Thyroid gland (tissue), 4 donors: ENCODE data around the gene DICER1. TPM values are rescaled to one million over a fixed set of nuclear protein-coding genes. Genes with fewer than 3 reads are reported as not detected.
A peak's percentile ranks its signal among the peaks of the same experiment; 100 is the strongest.

Experiments used
- DNase-seq, 2 donors: peaks; one replicate each; pipeline ENCODE4 v3.0.0-alpha.2; 2019
- H3K27ac ChIP-seq, 3 donors: fragments of 200-600 bp; sonication (generic); 1 replicate in 2 of 3; 2 replicates in 1 of 3; pipeline ENCODE4 v1.5.1; 2016 to 2019; ENCODE audit warnings: mild to moderate bottlenecking in 1 of 3, moderate library complexity in 1 of 3
- H3K27me3 ChIP-seq: fragments of 200-600 bp; sonication (generic); one replicate; pipeline ENCODE4 v1.5.1; 2019
- H3K36me3 ChIP-seq, 2 donors: fragments of 200-600 bp; sonication (generic); one replicate each; pipeline ENCODE4 v1.5.1; 2016 to 2019
- H3K4me1 ChIP-seq, 2 donors: fragments of 200-600 bp; sonication (generic); one replicate each; pipeline ENCODE4 v1.5.1; 2017 to 2019
- H3K4me3 ChIP-seq, 3 donors: fragments of 200-600 bp; sonication (generic); replicated peaks in 1 of 3; 1 replicate in 2 of 3; 2 replicates in 1 of 3; pipeline ENCODE4 v1.5.1; 2016; ENCODE audit warnings: mild to moderate bottlenecking in 1 of 3
- H3K9me3 ChIP-seq: fragments of 200-600 bp; sonication (generic); one replicate; pipeline ENCODE4 v1.5.1; 2017
- CTCF ChIP-seq, 6 experiments: fragments of 200-600 bp in 3 of 6; fragments of 450-650 bp in 3 of 6; sonication (generic) in 3 of 6; IDR thresholded peaks; one replicate each; pipeline ENCODE4 v1.5.1; 2016 to 2019; ENCODE audit warnings: antibody characterized with exemption in 6 of 6, mild to moderate bottlenecking in 2 of 6, inconsistent platforms in 1 of 6, moderate library complexity in 1 of 6
- POLR2A ChIP-seq, 2 donors: fragments of 450-650 bp; IDR thresholded peaks; one replicate each; pipeline ENCODE4 v1.6.1; 2017; ENCODE audit warnings: antibody characterized with exemption in 2 of 2, mild to moderate bottlenecking in 2 of 2, moderate library complexity in 1 of 2
- WGBS, 2 donors: methylation state at CpG; one replicate each; pipeline ENCODE4 v1.1.5; 2017; 5-methylcytosine and 5-hydroxymethylcytosine counted together
- intact Hi-C: fragments of 100-400 bp; cut with DNase I; formaldehyde crosslinking; loops from one replicate; pipeline ENCODE4 v1.15.1; 2023
- total RNA-seq, 4 donors: library from RNA; depleted of rRNA; stranded (reverse); fragments of >200 nt; gene quantifications; one replicate each; pipeline ENCODE4 v1.2.3, GENCODE V29; 2016

The DICER1 gene
- total RNA-seq, 4 donors from 2014 or later = 66.5 to 96.8 (median 78.8) TPM

DNA sequence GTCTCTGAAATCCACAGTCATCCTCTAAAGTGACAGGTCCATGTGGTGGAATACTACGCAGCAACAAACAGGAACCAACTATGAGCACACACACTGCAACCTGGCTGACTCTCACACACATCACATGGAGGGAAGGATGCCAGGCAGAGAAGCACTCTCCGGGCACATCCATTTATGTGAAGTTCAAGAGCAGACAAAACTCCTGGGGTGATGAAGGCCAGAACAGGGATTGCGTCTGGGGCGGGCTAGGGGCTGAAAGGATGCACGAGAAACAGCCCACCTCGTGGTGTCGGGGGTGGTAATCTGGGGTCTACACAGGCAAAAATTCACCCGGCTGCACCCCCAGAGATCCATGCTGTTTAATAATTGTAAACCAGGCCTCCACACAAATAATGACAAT lies 100.2 kb downstream of the DICER1 start:
- Histone ChIP-seq H3K36me3 (no peaks in the 10 kb centered on the region), H3K4me1 (peaks cover 0 to 10% of the 10 kb centered on the region in 2 donors), H3K9me3 (no peaks in the 10 kb centered on the region), H3K27ac (peak overlapping the region; percentile 36 to 70 (median 55)), H3K4me3 (no peak overlapping the region), H3K27me3 (no peaks in the 10 kb centered on the region)
- TF ChIP-seq CTCF (IDR thresholded peaks at IDR 0.05) (no peak), POLR2A (IDR thresholded peaks at IDR 0.05) (no peak)
- no peak for DNase-seq
- 75 to 83% methylated on average over 8 of the region's 8 CpGs for WGBS, 2 donors
- intact Hi-C loops = no loop called here

DNA sequence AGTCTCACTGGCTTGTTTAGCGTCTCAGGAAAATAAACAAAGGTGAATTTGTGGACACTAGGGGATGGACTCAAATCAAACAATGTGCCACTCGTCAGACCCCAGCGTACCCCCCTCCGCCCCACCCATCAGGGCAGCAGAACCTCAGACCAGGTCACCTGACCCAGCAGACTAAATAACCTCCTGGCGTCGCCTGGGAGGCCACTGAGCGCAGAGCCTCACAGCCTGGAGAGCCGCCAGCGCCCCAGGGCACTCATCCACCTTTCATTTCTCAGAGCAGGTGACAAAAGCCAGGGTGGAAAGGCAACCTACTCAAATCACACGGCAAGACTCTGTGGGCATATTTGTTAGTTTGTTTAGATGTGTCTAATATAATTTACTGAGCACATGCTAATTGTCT lies 100.9 kb downstream of the DICER1 start:
- TF ChIP-seq POLR2A (IDR thresholded peaks at IDR 0.05) = no peak
- no peak for TF ChIP-seq CTCF (IDR thresholded peaks at IDR 0.05)
- WGBS, 2 donors = 22 to 24% methylated on average over 10 of the region's 10 CpGs
- no peaks in the 10 kb centered on the region for H3K36me3 ChIP-seq
- peak overlapping the region; percentile 36 to 70 (median 55) for H3K27ac ChIP-seq
- peaks cover 0 to 10% of the 10 kb centered on the region in 2 donors for H3K4me1 ChIP-seq
- no peaks in the 10 kb centered on the region for H3K27me3 ChIP-seq
- no peak overlapping the region for H3K4me3 ChIP-seq
- no peaks in the 10 kb centered on the region for H3K9me3 ChIP-seq
- peak; percentile 90 for DNase-seq
- intact Hi-C loops = no loop called here

GRCh38 chr14:95055318-95055717 lies 102.0 kb downstream of the DICER1 start:
- Histone ChIP-seq H3K4me1 (peaks cover 0 to 10% of the 10 kb centered on the region in 2 donors), H3K27me3 (no peaks in the 10 kb centered on the region), H3K27ac (no peak overlapping the region), H3K9me3 (no peaks in the 10 kb centered on the region), H3K36me3 (no peaks in the 10 kb centered on the region), H3K4me3 (no peak overlapping the region)
- 93 to 94% methylated on average over 7 of the region's 7 CpGs for WGBS, 2 donors
- intact Hi-C loops = no loop called here
- no peak for DNase-seq
- TF ChIP-seq CTCF (IDR thresholded peaks at IDR 0.05) (no peak), POLR2A (IDR thresholded peaks at IDR 0.05) (no peak)

- TF ChIP-seq POLR2A (IDR thresholded peaks at IDR 0.05) (no peak), CTCF (IDR thresholded peaks at IDR 0.05) (no peak)
- intact Hi-C loops = no loop called here
- 92% methylated on average over 19 to 23 of the region's 23 CpGs for WGBS, 2 donors
- no peak for DNase-seq
- Histone ChIP-seq H3K27me3 (no peaks in the 10 kb centered on the region), H3K27ac (no peak overlapping the region), H3K36me3 (no peaks in the 10 kb centered on the region), H3K4me1 (peaks cover 0 to 10% of the 10 kb centered on the region in 2 donors), H3K4me3 (no peak overlapping the region), H3K9me3 (no peaks in the 10 kb centered on the region)
Measured at GRCh38 chr14:95054346-95055280, 102.7 kb downstream of the DICER1 start.

GRCh38 chr14:95052016-95052585 lies 105.2 kb downstream of the DICER1 start:
- intact Hi-C loops = no loop called here
- Histone ChIP-seq H3K36me3 (no peaks in the 10 kb centered on the region), H3K27me3 (no peaks in the 10 kb centered on the region), H3K4me1 (peaks cover 0 to 4% of the 10 kb centered on the region in 2 donors), H3K4me3 (no peak overlapping the region), H3K9me3 (no peaks in the 10 kb centered on the region), H3K27ac (no peak overlapping the region)
- TF ChIP-seq POLR2A (IDR thresholded peaks at IDR 0.05) (no peak), CTCF (IDR thresholded peaks at IDR 0.05) (no peak)
- WGBS, 2 donors = 83 to 86% methylated on average over 14 of the region's 14 CpGs
- DNase-seq = no peak
